ENCODE data around the gene PSMG1. TPM values are rescaled to one million over a fixed set of nuclear protein-coding genes. Genes with fewer than 3 reads are reported as not detected.

PSMG1 gene
- total and polyA plus RNA-seq, 9 of the 15 experiments (the other 6 are each of a cell fraction or from before 2014, with no cell fraction given) = 54.5 to 427 (median 328) TPM

- TF ChIP-seq MAFK (IDR thresholded peaks at IDR 0.05; ENCODE audit: low read length) = no peak
- TF ChIP-seq ATF6 (CRISPR knock-in tag; IDR thresholded peaks at IDR 0.05) = no peak
- no peak for TF ChIP-seq DMBX1 (CRISPR knock-in tag; IDR thresholded peaks at IDR 0.05; ENCODE audit: borderline replicate concordance)
- TF ChIP-seq NFYB (IDR thresholded peaks at IDR 0.05; ENCODE audit: extremely low read depth, insufficient read length) = no peak
- TF ChIP-seq CCNT2 (IDR thresholded peaks at IDR 0.05; ENCODE audit: borderline replicate concordance, extremely low read depth, insufficient read length, low read depth, low read length) = peak; percentile 92
- no peak for TF ChIP-seq YBX1 (IDR thresholded peaks at IDR 0.05)
- TF ChIP-seq HINFP (tag; conservative IDR thresholded peaks at IDR 0.05; ENCODE audit: low read depth) = no peak
- peak; percentile 76; the same call in 1 of the 2 replicates for TF ChIP-seq ZNF431 (CRISPR knock-in tag; IDR thresholded peaks at IDR 0.05)
- TF ChIP-seq GMEB1 (CRISPR knock-in tag; IDR thresholded peaks at IDR 0.05) = peak; percentile 85
- TF ChIP-seq ZFP91 (CRISPR knock-in tag; IDR thresholded peaks at IDR 0.05) = 0 out of 2 replicates have a peak, but pooled peaks have one; percentile 1
- no peak for TF ChIP-seq CHAMP1 (IDR thresholded peaks at IDR 0.05)
- no peak for TF ChIP-seq CLOCK (CRISPR knock-in tag; IDR thresholded peaks at IDR 0.05; ENCODE audit: borderline replicate concordance)
- peak; percentile 27; the same call in 1 of the 2 replicates for TF ChIP-seq TARDBP (IDR thresholded peaks at IDR 0.05)
- TF ChIP-seq ARID2 (IDR thresholded peaks at IDR 0.05) = no peak
Measured at GRCh38 chr21:39183272-39184049, at the start of gene PSMG1 (continued).
